GM23338 (cell line): ENCODE results near the gene TCF7. TPM values are rescaled to one million over a fixed set of nuclear protein-coding genes. Genes with fewer than 3 reads are reported as not detected.

Experiments used
- ATAC-seq: fragments of 200-7000 bp; cut with Tn5 transposase; 3 replicates; pipeline ENCODE4 v1.9.1; 2020
- DNase-seq: peaks from one replicate; pipeline ENCODE4 v3.0.0-alpha.2; 2015; ENCODE audit warnings: low spot score
- H2AFZ ChIP-seq: fragments of 200-600 bp; sonication (generic); 2 replicates; pipeline ENCODE4 v1.8.0; 2016; ENCODE audit warnings: antibody characterized with exemption, mild to moderate bottlenecking, moderate library complexity
- H3F3A ChIP-seq: fragments of 200-600 bp; sonication (generic); replicated peaks from 2 replicates; pipeline ENCODE4 v1.8.0; 2017; ENCODE audit warnings: antibody characterized with exemption, mixed run types, low read depth
- H3K27ac ChIP-seq: fragments of 200-600 bp; sonication (generic); 2 replicates; pipeline ENCODE4 v1.6.1; 2016; ENCODE audit warnings: low read depth
- H3K27me3 ChIP-seq: fragments of 200-600 bp; sonication (generic); 2 replicates; pipeline ENCODE4 v1.8.0; 2016; ENCODE audit warnings: mild to moderate bottlenecking, mixed run types, moderate library complexity; ENCODE audit not compliant: insufficient read depth
- H3K36me3 ChIP-seq: fragments of 200-600 bp; sonication (generic); 2 replicates; pipeline ENCODE4 v1.8.0; 2016; ENCODE audit warnings: mild to moderate bottlenecking; ENCODE audit not compliant: insufficient read depth
- H3K4me1 ChIP-seq: fragments of 200-600 bp; sonication (generic); 2 replicates; pipeline ENCODE4 v1.8.0; 2016; ENCODE audit warnings: mild to moderate bottlenecking, moderate library complexity; ENCODE audit not compliant: insufficient read depth
- H3K4me2 ChIP-seq: fragments of 200-600 bp; sonication (generic); 2 replicates; pipeline ENCODE4 v1.7.1; 2017; ENCODE audit warnings: mixed run types
- H3K4me3 ChIP-seq: fragments of 200-600 bp; sonication (generic); 2 replicates; pipeline ENCODE4 v1.6.1; 2016; ENCODE audit warnings: mixed run types
- H3K79me2 ChIP-seq: fragments of 200-600 bp; sonication (generic); replicated peaks from 2 replicates; pipeline ENCODE4 v1.8.0; 2017; ENCODE audit warnings: mild to moderate bottlenecking; ENCODE audit not compliant: insufficient read depth
- H3K9me2 ChIP-seq: fragments of 200-600 bp; sonication (generic); 2 replicates; pipeline ENCODE4 v1.8.0; 2017; ENCODE audit not compliant: insufficient read depth
- H4K20me1 ChIP-seq: fragments of 200-600 bp; sonication (generic); replicated peaks from 2 replicates; pipeline ENCODE4 v1.8.0; 2017; ENCODE audit warnings: mild to moderate bottlenecking; ENCODE audit not compliant: insufficient read depth
- H3K27ac Mint-ChIP-seq: 2 replicates; pipeline ENCODE4 v1.8.0; 2020; ENCODE audit warnings: inconsistent platforms, mild to moderate bottlenecking, moderate library complexity, mixed read lengths
- H3K27me3 Mint-ChIP-seq: 3 replicates; pipeline ENCODE4 v1.8.0; 2022; ENCODE audit warnings: low read depth, mild to moderate bottlenecking, moderate library complexity, mixed read lengths, inconsistent platforms; ENCODE audit not compliant: insufficient read depth, poor library complexity
- H3K36me3 Mint-ChIP-seq: 3 replicates; pipeline ENCODE4 v1.8.0; 2021; ENCODE audit warnings: low read depth, mild to moderate bottlenecking, inconsistent platforms, moderate library complexity, mixed read lengths
- H3K4me1 Mint-ChIP-seq: 3 replicates; pipeline ENCODE4 v1.8.0; 2020; ENCODE audit warnings: mild to moderate bottlenecking, inconsistent platforms, mixed read lengths
- H3K4me3 Mint-ChIP-seq: 3 replicates; pipeline ENCODE4 v1.8.0; 2021; ENCODE audit warnings: moderate library complexity, mild to moderate bottlenecking, inconsistent platforms, mixed read lengths
- H3K9me3 Mint-ChIP-seq: 3 replicates; pipeline ENCODE4 v1.8.0; 2020; ENCODE audit warnings: moderate library complexity, mild to moderate bottlenecking, inconsistent platforms, mixed read lengths
- CREB1 ChIP-seq: fragments of 250-450 bp; sonication (Bioruptor Pico); IDR thresholded peaks from 2 replicates; pipeline ENCODE4 v1.5.0; 2020; ENCODE audit warnings: low read depth, mild to moderate bottlenecking, moderate library complexity
- CTCF ChIP-seq, 2 experiments: fragments of 200-600 bp in 1 of 2; sonication (generic) in 1 of 2; conservative IDR thresholded peaks; 2 replicates each; pipeline versions ENCODE4 v1.5.1 to v1.6.1; 2016 to 2017; ENCODE audit warnings: antibody characterized with exemption in 2 of 2, low read depth in 2 of 2, mild to moderate bottlenecking in 2 of 2, moderate library complexity in 1 of 2
- ETS1 ChIP-seq: IDR thresholded peaks from 2 replicates; pipeline ENCODE4 v1.6.1; 2016; ENCODE audit warnings: antibody characterized with exemption
- EZH2 ChIP-seq: fragments of 200-600 bp; sonication (generic); IDR thresholded peaks from one replicate; pipeline ENCODE4 v1.8.0; 2017; ENCODE audit warnings: antibody characterized with exemption, mild to moderate bottlenecking, low read depth; ENCODE audit not compliant: unreplicated experiment
- EZH2phosphoT487 ChIP-seq: fragments of 200-600 bp; sonication (generic); IDR thresholded peaks from one replicate; pipeline ENCODE4 v1.8.1; 2018; ENCODE audit warnings: antibody characterized with exemption; ENCODE audit not compliant: unreplicated experiment
- JUNB ChIP-seq: IDR thresholded peaks from one replicate; pipeline ENCODE4 v1.6.1; 2016; ENCODE audit warnings: antibody characterized with exemption; ENCODE audit not compliant: unreplicated experiment
- NANOG ChIP-seq: IDR thresholded peaks from 2 replicates; pipeline ENCODE4 v1.6.1; 2016; ENCODE audit warnings: antibody characterized with exemption, borderline replicate concordance
- REST ChIP-seq: IDR thresholded peaks from one replicate; pipeline ENCODE4 v1.6.1; 2018; ENCODE audit warnings: antibody characterized with exemption; ENCODE audit not compliant: unreplicated experiment
- STAT1 ChIP-seq: IDR thresholded peaks from one replicate; pipeline ENCODE4 v1.6.1; 2016; ENCODE audit warnings: antibody characterized with exemption; ENCODE audit not compliant: unreplicated experiment
- ZNF331 ChIP-seq: fragments of 250-450 bp; sonication (Bioruptor Pico); IDR thresholded peaks from 2 replicates; pipeline ENCODE4 v1.5.0; 2020; ENCODE audit warnings: low read depth, mild to moderate bottlenecking, moderate library complexity
- ZNF462 ChIP-seq: fragments of 250-450 bp; sonication (Bioruptor Pico); IDR thresholded peaks from 2 replicates; pipeline ENCODE4 v1.5.0; 2020; ENCODE audit warnings: mild to moderate bottlenecking, moderate library complexity
- polyA plus RNA-seq: library from polyadenylated mRNA; unstranded; fragments of >200 nt; fragmentation: Nextera tagmentation; extraction: Ambion mirVana; gene quantifications from 2 replicates; pipeline ENCODE4 v1.2.1, GENCODE V29; 2016
- total RNA-seq: library from RNA; depleted of rRNA; stranded (reverse); fragments of >200 nt; shearing (Covaris generic); gene quantifications from 2 replicates; pipeline ENCODE4 v1.2.3, GENCODE V29; 2014

TCF7 gene
- total and polyA plus RNA-seq, 2 experiments from 2014 or later: 5.6 to 8.1 TPM

GRCh38 chr5:134123360-134123759, 8.9 kb downstream of the TCF7 start:
- Mint-ChIP-seq H3K36me3 (no peaks in the 10 kb centered on the region; the same call in 2 of the 3 replicates), H3K4me3 (no peak overlapping the region), H3K27me3 (peaks cover 18% of the 10 kb centered on the region), H3K27ac (no peak overlapping the region), H3K9me3 (no peaks in the 10 kb centered on the region), H3K4me1 (no peaks in the 10 kb centered on the region)
- Histone ChIP-seq H3K4me1 (no peaks in the 10 kb centered on the region), H2AFZ (no peak overlapping the region), H3K36me3 (no peaks in the 10 kb centered on the region), H3K79me2 (no peaks in the 10 kb centered on the region), H3K27me3 (no peaks in the 10 kb centered on the region), H3F3A (no peaks in the 10 kb centered on the region), H3K27ac (no peak overlapping the region), H4K20me1 (peaks cover 5% of the 10 kb centered on the region; the same call in 1 of the 2 replicates), H3K4me2 (no peak overlapping the region), H3K4me3 (no peak overlapping the region), H3K9me2 (no peaks in the 10 kb centered on the region)
- DNase-seq: no peak
- ATAC-seq: no peak
- no peak for TF ChIP-seq EZH2phosphoT487
- TF ChIP-seq JUNB: no peak
- no peak for TF ChIP-seq CREB1 (CRISPR knock-in tag)
- TF ChIP-seq CTCF (conservative IDR thresholded peaks at IDR 0.05; ENCODE audit: low read depth in 2 of 2): no peak
- no peak for TF ChIP-seq REST
- no peak for TF ChIP-seq NANOG
- TF ChIP-seq ZNF462 (CRISPR knock-in tag): no peak
- TF ChIP-seq ZNF331 (CRISPR knock-in tag): no peak
- TF ChIP-seq EZH2: no peak
- TF ChIP-seq STAT1: no peak
- no peak for TF ChIP-seq ETS1
